GM18519 (cell line): ENCODE data around the gene SRRM1.
"Not testable (repeated sequence)": the region's sequence is repeated elsewhere in the genome, so short reads cannot be mapped to it uniquely, and the experiment has no call there.

Experiments used
- ATAC-seq: cut with Tn5 transposase; IDR thresholded peaks from one replicate; pipeline ENCODE4 v1.9.1; 2021; ENCODE audit warnings: mild to moderate bottlenecking, moderate library complexity; ENCODE audit not compliant: unreplicated experiment, low FRiP score

Gene SRRM1

DNA sequence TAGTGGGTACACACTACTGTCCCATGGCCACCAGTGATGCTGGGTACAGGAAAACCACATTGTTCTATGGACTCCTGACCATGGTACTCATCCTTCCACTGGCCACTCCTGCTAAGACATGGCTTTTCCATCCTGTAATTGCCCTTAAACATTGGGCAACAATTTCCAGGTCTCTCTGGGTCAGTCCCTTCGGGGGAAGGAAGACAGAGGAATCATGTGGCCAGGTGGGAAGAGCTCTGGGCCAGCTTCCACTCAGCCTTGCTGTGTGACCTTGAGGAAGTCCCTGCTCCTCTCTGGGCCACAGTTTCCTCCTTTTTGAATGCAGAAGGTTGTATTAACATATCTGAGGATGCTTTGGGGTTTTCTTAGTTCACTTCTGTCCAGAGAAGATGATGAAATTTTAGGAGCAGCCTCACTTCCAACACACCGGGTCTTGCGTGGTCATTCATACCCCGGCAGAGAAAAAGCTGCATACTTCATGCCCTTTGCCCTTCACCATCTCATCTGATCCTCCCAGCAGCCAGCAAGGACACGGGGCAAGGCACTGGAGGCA is 50.8 kb downstream of the SRRM1 start:
- ATAC-seq, result no peak

DNA sequence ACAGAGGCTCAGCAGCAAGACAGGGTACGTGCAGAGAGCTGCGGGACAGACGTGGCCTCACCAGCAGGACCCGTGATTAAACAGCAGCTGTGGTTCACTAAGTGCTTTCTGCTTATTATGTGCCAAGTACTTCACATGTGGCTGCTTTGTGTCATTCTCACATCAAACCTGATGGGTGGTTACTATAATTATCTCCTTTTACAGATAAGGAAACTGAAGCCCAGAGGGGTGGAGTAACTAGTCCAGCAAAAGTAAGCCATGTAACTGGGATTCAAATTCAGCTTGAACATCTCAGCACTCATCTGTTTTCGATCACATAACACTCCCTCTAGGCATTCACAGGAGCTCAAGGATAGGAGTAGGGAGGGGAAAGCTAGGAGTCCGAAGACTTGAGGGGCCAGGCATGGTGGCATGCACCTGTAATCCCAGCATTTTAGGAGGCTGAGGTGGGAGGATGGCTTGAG is 51.3 kb downstream of the SRRM1 start:
- ATAC-seq, result no peak

DNA sequence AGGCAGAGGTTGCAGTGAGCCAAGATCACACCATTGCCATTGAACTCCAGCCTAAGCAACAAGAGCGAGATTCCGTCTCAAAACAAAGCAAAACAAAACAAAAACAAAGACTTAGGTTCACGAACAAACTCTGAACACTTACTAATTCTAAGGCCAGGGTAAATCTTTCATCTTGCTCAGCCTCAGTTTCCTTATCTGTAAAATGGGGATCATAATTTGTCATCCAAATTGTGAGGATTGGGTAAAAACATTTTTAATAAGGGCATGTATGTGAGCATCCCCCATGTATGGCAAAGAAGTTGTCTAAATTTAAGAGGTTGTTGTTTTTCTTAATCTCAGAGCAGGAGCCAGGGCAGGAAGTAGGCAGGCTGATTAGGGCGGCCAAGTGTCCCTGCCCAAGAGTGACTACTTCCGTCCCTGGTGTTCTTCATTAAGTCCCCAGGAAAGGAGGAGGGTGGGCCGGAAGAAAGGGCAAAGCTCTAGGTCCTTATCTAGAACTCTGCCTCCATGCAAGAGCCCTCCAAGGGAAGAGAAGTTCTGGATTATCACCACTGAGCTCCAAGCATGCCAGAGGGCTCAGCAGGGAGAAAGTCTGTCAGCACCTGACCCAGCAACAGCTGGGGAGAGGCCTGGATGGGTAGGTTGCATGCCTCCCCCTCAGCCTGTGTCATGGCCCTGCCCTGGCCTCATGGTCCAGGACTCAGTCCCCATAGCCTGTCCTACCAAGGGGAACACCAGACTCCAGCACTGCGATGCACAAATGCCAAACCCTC is 52.3 kb downstream of the SRRM1 start:
- ATAC-seq, result no peak

DNA sequence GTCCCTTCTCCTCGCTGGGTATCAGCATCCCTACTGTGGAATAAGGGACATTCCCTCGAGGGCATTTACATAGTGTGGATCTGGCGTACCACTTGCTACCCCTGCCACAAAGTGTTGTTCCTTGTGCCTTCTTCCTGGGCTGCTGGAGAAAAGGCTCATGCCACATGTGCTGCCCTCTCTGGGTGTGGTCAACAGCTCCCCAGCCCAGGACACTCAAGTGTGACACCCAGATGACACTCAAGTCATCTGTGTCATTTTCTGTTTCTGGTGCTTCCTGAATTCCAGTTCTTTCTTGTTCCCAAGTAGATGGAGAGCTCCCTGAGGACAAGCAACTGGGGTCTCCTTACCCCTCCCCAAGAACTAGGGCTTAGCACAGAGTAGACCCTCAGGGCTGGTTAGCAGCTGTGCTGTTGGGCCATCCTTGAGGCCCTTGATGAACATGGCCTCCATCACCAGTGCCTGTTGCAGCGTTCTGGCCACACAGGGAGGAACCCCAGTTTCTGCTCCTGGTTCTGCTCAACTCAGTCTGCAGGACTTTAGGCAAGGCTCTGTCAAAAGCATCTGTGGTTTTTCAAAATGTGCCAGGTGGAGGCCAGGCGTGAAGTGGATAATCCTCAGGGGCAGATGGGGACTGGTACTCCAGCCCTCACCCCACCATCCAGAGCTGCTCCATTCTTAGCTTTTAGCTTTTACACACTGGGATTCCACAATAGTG is 53.1 kb downstream of the SRRM1 start:
- ATAC-seq, result no peak

DNA sequence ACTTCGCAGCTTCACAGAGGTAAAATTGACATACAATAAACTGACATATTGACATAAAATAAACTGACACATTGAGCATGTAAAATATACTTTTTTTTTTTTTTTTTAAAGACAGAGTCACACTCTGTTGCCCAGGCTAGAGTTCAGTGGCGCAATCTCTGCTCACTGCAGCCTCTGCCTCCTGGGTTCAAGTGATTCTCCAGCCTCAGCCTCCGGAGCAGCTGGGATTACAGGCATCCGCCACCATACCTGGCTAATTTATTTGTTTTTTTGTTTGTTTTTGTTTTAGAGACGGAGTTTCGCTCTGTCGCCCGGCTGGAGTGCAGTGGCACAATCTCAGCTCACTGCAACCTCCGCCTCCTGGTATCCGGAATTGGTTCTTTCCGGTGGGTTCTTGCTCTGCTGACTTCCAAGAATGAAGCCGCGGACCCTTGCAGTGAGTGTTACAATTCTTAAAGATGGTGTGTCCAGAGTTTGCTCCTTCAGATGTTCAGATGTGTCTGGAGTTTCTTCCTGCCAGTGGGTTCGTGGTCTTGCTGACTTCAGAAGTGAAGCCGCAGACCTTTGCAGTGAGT is 53.7 kb downstream of the SRRM1 start:
- no peak for ATAC-seq

DNA sequence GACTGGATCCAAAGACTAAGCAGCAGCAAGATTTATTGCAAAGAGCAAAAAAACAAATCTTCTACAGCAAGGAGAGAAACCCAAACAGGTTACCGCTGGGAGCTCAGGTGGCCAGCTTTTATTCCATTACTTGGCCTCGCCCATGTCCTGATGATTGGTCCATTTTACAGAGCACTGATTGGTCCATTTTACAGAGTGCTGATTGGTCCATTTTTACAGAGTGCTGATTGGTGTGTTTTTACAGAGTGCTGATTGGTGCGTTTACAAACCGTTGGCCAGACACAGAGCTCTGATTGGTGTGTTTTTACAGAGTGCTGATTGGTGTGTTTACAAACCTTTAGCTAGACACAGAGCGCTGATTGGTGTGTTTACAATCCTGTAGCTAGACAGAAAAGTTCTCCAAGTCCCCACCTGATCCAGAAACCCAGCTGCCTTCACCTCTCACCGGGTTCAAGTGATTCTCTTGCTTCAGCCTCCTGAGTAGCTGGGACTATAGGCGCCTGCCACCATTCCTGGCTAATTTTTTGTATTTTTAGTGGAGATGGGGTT is 54.4 kb downstream of the SRRM1 start:
- ATAC-seq, result not testable (repeated sequence)

DNA sequence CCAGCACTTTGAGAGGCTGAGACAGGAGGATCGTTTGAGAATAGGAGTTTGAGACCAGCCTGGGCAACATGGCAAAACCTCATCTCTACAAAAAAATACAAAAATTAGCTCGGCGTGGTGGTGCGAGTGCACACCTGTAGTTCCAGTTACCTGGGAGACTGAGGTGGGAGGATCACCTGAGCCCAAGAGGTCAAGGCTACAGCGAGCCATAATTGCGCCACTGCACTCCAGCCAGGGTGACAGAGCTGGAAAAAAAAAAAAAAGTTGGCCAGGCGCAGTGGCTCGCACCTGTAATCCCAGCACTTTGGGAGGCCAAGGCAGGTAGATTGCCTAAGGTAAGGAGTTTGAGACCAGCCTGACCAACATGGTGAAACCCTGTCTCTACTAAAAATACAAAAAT is 55.2 kb downstream of the SRRM1 start:
- not testable (repeated sequence) for ATAC-seq

DNA sequence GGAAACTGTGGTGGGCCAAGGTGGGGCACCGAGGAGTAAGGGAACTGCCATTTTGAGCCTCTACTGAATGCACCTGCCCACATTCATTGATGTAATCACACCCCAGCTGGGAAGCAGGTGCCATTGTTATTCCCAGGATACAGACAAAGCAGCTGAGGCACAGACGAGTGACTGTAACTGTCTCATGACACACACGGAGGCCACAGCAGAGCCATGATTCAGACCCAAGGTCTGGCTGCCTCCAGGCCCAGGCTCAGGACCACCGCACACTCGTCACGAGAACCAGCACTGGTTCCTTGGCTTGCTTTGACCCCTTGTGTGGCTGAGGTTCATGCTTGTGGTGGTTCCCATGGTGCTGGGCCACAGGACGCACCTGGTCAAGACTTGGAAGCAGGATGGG is 56.5 kb downstream of the SRRM1 start:
- ATAC-seq, result no peak

DNA sequence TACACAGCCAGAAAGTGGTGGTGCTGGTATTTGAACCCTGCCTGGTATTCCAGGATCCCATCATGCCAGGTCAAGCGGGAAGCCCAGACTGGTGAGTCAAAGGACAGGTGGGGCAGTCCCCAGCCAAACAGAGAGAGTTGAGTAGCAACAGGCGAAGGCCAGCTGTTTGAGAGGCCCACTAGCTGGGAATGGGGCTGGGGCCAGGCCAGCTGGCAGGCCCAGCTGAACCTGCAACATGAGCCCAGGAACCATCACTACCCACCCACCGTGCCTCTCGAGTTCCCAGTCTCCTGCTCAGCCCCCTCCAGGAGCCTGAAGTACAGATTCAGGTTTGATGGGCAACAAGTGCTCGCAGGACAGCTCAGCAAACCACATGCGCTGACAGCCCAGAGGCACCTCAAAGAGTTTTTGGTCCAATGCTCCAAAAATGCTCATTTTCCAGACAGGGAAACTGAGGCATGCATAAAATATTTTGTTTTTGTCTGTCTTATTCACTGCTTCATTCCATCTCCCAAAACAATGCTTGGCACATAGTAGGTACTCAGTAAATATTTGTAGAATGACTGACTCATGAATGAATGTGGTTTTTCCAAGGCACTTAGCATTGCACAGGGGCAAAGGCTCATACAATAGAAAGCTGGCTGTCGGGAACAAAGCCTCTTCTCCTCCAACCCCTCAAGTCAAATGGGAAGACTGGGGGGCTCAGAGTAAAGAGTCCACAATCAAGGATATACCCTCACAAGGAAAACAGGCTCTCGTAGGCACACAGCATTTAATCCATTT is 59.6 kb downstream of the SRRM1 start:
- ATAC-seq, result no peak

DNA sequence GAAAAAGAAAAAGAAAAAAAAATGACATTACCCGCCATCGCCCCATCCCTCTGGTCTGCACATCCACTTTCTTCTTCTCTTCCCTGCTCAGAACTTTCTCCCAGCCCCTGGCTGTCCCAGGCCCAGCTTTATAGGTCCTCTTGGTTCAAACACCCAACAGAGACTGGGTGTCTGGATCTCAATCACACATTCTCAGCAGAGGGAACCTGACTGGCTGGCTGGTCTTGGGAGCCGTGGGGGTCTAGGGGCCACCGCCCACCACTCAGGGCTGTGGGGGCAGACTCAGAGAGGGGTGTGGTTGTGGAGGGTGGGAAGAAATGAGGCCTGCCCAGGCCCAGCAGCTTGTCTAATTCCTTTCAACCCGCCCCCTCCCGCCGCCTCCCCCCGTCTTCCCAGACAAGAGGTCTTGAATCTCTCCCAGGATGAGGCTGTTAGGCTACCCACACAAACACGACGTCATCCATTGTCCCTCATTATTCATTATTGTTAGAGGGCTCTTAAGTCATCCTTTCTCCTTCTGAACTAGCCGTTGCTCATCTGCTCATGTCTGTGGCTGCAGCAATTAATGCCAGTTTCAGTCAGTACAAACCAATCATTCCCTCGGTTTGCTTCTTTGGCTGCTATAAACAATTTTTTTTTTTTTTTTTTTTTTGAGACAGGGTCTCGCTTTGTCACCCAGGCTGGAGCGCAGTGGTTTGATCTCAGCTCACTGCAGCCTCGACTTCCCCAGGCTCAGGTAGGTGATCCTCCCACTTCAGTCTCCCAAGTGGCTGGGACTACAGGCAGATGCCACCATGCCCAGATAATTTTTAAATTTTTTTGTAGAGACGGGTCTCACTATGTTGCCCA is 61.5 kb downstream of the SRRM1 start:
- no peak for ATAC-seq

DNA sequence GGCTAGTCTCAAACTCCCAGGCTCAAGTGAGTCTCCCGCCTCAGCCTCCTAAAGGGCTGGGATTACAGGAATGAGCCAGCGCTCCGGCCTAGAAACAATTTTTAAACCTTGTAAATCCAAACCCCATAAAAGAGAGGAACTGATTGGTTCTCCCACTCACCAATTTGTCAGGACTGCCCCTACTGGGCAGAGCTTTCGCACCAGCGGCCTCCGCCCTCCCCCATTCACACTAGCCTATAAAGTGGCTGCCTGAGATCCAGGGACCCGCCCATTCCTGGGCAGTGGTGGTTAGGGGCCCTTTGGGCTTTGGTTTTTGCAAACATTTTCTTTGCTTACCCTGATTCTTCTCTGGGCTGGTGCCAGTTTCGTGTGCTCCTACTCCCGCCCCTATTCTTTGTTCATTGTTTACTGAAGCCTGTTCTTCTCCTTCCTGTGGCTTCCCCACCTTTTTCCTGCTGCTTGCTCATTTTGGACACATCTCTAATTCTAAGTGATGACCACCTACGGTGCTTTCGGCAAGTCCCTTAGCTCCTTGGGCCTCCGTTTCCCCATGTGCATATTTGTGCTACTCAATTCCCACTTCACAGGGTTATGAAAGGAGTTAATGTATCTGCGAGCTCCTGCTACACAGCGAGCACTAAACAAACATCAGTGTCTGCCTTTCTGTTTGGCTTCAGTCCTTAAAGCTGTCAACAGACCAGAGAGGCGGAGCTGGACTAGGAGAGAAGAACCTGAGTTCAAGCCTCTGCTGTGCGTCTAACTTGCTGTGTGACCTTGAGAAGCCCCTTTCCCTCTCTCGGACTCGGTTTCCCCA is 62.4 kb downstream of the SRRM1 start:
- no peak for ATAC-seq

DNA sequence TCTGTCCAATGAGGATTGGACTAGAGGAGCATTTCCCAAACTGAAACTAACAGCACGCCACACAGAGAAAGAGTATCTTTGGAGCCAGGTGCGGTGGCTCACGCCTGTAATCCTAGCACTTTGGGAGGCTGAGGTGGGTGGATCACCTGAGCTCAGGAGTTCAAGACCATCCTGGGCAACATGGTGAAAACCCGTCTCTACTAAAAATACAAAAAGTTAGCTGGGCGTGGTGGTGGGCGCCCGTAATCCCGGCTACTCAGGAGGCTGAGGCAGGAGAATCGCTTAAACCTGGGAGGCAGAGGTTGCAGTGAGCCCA is 62.9 kb downstream of the SRRM1 start:
- ATAC-seq, result not testable (repeated sequence)

DNA sequence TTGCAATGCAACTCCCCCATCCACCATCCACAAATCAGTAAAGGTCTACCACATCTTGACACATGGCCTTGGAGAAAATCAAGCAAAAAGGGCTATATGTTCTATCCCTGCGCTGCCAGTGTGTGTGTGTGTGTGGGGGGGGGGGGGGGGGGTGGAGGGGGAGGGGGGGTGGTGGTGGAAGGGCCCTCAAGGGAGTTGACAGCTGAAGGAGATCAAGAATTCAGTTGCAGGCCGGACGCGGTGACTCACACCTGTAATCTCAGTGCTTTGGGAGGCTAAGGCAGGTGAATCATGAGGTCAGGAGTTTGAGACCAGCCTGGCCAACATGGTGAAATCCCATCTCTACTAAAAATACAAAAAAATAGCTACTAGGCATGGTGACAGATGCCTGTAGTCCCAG is 64.6 kb downstream of the SRRM1 start:
- ATAC-seq, result no peak

DNA sequence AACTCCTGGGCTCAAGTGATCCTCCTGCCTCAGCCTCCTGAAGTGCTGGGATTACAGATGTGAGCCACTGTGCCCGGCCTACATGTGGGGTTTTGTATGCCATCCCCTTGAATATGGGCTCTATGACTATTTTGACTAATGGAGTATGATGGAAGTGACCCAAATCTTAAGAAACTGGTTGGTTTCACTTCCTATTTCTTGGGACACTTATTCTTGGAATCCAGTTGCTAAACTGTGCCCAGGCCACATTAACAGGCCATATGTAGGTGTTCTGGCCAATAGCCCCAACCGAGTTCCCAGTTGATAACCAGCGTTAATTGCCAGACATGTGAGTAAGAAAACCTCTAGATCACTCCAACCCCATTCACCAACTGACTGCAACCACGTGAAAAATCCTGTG is 65.8 kb downstream of the SRRM1 start:
- ATAC-seq, result no peak

DNA sequence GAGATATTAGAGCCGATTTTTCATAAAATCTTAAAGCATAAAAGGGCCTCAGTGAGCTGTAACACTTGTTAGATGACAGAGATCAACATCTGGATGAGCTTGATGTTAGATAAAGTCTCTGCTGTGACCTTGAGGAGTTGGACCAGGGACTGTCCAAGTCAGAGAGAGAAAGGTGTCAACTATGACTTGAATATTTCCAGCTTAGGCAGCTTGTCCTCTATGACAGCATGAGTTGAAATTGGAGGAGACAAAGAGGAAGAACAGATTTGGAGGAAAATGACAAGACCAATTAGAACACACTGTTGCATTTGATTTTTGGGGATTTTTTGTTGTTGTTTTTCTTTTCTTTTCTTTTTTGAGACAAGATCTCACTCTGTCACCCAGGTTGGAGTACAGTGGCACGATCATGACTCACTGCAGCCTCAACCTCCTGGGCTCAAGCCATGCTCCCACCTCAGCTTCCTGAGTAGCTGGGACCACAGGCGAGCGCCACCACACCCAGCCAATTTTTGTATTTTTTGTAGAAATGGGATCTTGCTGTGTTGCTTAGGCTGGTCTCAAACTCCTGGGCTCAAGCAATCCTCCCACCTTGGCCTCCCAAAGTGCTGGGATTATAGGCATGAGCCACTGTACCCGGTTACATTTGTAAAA is 66.8 kb downstream of the SRRM1 start:
- no peak for ATAC-seq

DNA sequence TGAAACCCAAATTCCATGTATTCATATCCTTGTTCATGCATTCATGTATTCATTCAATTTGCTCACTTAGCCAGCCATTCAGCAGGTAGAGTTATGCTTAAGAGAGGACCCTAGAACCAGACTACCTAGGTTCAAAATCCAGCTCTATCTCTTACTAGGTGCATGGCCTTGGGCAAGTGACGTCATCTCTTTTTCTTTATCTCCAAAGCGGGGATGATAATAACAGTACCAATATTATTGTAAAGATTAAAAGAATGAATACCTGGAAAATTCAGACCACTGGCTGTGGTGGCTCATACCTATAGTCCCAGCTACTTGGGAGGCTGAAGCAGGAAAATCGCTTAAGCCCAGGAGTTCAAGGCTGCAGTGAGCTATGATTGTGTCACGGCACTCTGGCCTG is 68.2 kb downstream of the SRRM1 start:
- ATAC-seq, result no peak

DNA sequence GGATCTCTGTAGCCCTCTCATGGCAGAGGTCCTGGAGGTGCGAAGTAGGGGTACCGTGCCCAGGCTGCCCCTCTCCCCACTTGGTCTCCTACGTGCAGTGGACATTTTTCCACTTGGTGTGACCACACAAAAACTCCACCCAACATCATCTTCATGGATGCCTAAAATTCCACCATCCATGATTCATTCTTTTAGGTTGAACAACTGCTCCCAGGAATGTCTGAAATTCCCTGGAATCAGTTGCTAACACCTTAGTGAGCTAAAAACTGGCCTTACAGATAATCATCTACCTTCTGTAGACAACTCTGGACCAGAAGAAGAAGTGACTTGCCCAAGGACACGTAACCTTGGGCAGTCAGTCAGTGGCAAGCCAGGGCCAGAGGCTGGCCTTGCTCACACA is 70.1 kb downstream of the SRRM1 start:
- no peak for ATAC-seq

DNA sequence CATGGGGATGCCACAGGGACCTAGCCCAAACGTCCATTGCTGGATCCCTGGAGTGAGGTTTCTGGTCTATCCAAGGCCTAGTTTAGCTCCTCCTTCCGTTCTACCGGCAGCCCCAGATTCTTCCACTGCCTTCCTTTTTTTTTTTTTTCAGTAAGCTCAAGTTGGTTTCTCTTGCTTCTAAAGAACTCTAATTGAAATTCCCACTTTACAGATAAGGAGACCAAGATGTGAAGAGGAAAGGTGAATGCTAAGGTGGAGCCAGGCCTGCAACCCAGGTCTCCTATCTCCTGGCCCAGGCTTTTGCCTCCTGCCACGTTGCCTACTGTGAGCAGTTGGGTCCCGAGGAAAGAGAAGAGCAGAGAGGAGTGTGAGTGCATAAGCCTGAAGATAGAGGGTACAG is 70.6 kb downstream of the SRRM1 start:
- ATAC-seq, result no peak
